HG02943 (cell line): Measurements from ENCODE around the gene SLC7A6.
A peak's percentile ranks its signal among the peaks of the same experiment; 100 is the strongest.

ENCODE experiments used
- ATAC-seq: cut with Tn5 transposase; IDR thresholded peaks from one replicate; pipeline ENCODE4 v1.9.1; 2021; ENCODE audit warnings: mild to moderate bottlenecking, low read depth, moderate library complexity; ENCODE audit not compliant: unreplicated experiment

SLC7A6 gene

GRCh38 chr16:68252383-68252782 is 11.9 kb upstream of the SLC7A6 start:
- no peak for ATAC-seq

DNA sequence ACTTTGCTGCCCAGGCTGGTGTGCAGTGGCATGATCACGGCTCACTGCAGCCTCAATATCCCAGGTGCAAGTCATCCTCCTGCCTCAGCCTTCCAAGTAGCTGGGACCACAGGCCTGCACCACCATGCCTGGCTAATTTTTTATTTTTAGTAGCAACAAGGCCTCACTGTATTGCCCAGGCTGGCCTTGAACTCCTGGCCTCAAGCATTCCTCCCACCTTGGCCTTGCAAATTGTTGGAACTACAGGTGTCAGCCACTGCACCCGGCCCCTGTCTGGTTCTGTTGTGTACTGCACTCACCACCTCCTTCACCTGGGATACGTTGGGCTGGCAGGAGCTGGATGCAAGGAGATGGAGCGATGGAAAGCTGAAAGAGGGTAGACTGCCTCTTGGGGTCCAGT is 10.6 kb upstream of the SLC7A6 start:
- ATAC-seq = no peak

DNA sequence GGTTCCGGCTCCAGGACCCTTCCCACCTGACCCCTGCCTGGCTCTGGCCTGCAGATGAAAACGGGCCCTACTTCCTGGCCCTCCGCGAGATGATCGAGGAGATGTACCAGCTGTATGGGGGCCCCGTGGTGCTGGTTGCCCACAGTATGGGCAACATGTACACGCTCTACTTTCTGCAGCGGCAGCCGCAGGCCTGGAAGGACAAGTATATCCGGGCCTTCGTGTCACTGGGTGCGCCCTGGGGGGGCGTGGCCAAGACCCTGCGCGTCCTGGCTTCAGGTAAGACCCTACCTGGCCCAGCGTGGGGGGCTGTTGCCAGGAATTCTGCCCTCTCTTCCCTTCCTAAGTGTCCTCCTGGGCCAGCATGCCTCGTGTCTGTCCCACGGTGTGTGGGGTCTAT is 8.6 kb upstream of the SLC7A6 start:
- ATAC-seq = no peak

DNA sequence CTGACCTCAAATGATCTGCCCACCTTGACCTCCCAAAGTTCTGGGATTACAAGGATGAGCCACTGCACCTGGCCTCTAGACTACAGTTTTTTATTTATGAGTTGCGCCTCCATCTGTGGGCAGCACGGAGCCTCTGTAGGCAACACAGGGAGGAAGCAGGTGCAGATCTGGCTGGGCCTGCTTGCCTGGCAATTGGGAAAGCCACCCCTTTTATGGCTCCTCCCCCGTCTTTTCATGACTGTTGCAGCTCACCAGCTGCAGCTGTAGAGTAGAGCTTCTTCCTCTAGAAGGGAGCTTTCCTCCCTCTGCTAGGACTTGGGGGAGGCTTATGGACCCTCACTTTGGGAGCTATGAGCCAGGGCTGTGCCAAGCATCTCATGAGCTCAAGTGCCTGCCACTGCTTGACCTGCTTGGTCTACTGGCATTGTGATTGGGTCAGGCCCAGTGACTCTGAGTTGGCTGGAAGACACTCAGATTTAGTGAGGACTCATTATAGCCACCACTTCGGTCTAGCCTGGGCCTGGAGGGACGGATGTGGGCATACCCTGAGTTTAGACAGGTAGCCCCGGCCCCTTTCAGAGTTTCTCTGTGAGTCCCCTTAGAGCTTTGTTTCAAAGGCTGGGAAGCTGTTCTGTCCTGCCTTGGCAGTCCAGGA is 6.9 kb upstream of the SLC7A6 start:
- ATAC-seq = peak; percentile 51

DNA sequence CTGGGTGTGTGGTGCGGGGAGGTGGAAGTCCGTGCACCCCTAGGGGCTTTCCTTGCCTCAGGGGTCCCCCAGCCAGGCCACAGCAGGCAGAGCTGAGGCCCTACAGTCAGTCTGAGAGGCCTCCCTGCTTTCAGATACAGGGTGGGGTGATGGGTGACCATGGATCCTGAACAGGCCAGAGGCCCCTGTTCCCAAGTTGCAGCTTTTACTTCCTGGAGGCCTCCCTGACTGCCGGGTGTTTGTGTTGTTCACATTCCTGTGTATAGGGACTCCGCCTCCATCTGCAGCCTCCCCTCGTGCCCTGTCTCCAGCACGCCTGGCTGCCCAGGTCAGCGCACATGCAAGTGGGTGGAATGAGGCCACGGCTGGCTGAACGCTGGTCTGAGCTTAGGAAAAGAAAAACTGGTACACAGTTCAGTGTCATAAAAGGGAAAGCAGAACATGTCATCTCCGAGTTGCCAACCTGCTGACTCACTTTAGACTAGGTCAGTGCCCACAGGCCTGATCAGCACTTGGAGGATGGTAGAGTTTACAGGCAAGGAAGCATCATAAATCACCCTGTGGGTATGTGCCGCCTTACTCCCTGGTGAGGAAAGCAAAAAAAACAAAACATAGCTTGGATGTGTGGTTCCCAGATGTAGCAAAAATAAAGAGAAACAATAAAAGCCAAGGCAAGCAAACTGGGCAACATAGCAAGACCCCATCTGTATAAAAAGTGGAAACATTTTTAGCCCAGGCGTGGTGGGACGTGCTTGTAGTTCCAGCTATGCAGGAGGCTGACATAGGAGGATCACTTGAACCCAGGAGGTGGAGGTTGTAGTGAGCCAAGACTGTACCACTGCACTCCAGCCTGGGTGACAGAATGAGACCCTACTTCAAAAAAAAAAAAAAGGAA is 6.2 kb upstream of the SLC7A6 start:
- ATAC-seq = no peak

- ATAC-seq = no peak
Observed at GRCh38 chr16:68259007-68259825, 5.1 kb upstream of the SLC7A6 start.

- no peak for ATAC-seq
Observed at GRCh38 chr16:68263559-68264127, 683 bp upstream of the SLC7A6 start.

DNA sequence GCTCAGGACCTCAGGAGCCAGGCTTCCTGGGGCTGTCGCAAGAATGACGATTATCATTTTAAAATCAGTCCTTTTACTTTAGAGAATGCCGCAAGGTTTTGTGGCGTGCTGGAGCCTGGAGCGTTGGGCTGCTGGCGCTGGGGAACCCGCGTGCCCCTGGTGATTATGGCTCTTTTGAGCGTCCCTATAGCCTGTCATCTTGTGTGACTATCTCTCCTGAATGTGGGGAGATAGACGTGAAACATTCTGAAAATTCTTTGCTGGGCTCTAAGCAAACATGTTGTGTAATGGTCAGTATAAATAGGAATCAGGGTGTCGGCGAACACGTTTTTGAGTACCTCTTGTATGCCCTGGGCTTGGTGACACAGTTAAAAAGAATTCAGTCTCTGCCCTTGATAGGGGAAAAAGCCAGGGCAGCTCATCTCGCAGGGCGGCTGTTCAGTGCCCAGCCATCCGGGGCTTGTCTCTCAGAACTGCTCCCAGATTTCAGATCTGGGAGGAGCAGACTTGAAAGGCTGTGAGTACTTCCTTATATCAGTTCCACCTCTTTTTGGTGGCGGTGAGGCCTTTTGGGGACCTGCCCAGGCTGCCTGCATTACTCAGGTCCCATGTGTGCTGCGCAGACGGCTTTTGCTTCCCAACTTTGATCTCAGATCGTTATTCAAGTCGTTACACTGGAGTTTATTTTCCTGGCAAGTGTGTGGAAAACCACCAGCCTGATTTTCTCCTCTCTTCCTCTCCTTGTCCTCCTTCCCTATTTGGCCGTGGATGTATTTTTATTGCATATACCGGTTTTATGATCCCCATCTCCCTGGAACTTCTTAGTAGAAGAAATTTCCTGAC is 973 bp downstream of the SLC7A6 start:
- ATAC-seq = no peak

GRCh38 chr16:68267612-68268405 is 3.5 kb downstream of the SLC7A6 start:
- no peak for ATAC-seq

GRCh38 chr16:68269793-68270192 is 5.5 kb downstream of the SLC7A6 start:
- ATAC-seq = no peak

GRCh38 chr16:68270353-68270752 is 6.0 kb downstream of the SLC7A6 start:
- no peak for ATAC-seq

GRCh38 chr16:68272507-68273209 is 8.3 kb downstream of the SLC7A6 start:
- no peak for ATAC-seq

GRCh38 chr16:68273459-68273858 is 9.1 kb downstream of the SLC7A6 start:
- ATAC-seq = no peak

- ATAC-seq = no peak
Observed at GRCh38 chr16:68273896-68274295, 9.6 kb downstream of the SLC7A6 start.

DNA sequence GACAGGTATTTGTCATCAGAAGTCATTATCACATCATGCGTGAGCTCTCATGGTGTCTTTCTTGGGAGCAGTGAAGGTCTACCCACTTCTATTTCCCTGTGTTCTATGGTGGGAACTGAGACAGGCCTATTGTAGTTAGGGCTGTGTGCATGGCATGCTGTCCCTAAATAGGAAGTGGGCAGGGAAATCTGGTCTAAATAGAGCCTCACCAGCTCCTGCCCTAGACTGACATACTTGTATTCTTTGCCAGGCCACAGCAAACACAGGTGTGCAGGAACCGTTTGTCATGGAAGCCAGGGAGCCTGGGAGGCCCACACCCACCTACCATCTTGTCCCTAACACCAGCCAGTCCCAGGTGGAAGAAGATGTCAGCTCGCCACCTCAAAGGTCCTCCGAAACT is 10.1 kb downstream of the SLC7A6 start:
- no peak for ATAC-seq

GRCh38 chr16:68275611-68276191 is 11.4 kb downstream of the SLC7A6 start:
- no peak for ATAC-seq

- ATAC-seq = no peak
Observed at GRCh38 chr16:68276223-68276622, 11.9 kb downstream of the SLC7A6 start.
